Trophoblast cell (in vitro differentiated cells and primary cell): ENCODE measurements around the gene ATP1A4.
A peak's percentile ranks its signal among the peaks of the same experiment; 100 is the strongest.

Experiments used
- DNase-seq, 2 donors: peaks; one replicate each; pipeline ENCODE4 v3.0.0-alpha.2; 2016
- H2AFZ ChIP-seq: 2 replicates; pipeline ENCODE4 v1.6.1; 2013; ENCODE audit warnings: low read length, moderate library complexity, mild to moderate bottlenecking; ENCODE audit not compliant: insufficient read depth, poor library complexity
- H2AK5ac ChIP-seq: 2 replicates; pipeline ENCODE4 v1.6.1; 2013; ENCODE audit warnings: mild to moderate bottlenecking, low read length
- H2BK120ac ChIP-seq: 2 replicates; pipeline ENCODE4 v1.6.1; 2013; ENCODE audit warnings: low read length, mild to moderate bottlenecking, moderate library complexity; ENCODE audit not compliant: insufficient read depth, poor library complexity
- H2BK12ac ChIP-seq: 2 replicates; pipeline ENCODE4 v1.6.1; 2013; ENCODE audit warnings: mild to moderate bottlenecking, low read length, moderate library complexity
- H2BK5ac ChIP-seq: 2 replicates; pipeline ENCODE4 v1.6.1; 2013; ENCODE audit warnings: low read length, low read depth, moderate library complexity, mild to moderate bottlenecking; ENCODE audit not compliant: poor library complexity
- H3K14ac ChIP-seq: 2 replicates; pipeline ENCODE4 v1.6.1; 2013; ENCODE audit warnings: mild to moderate bottlenecking, low read length
- H3K18ac ChIP-seq: 2 replicates; pipeline ENCODE4 v1.6.1; 2013; ENCODE audit warnings: mild to moderate bottlenecking, low read length
- H3K23ac ChIP-seq: 2 replicates; pipeline ENCODE4 v1.6.1; 2013; ENCODE audit warnings: low read length
- H3K27ac ChIP-seq: 2 replicates; pipeline ENCODE4 v1.5.1; 2013; ENCODE audit warnings: low read depth, mild to moderate bottlenecking, inconsistent platforms, low read length, moderate library complexity
- H3K27me3 ChIP-seq: 2 replicates; pipeline ENCODE4 v1.6.1; 2013; ENCODE audit warnings: inconsistent platforms, mild to moderate bottlenecking, low read length, moderate library complexity; ENCODE audit not compliant: insufficient read depth
- H3K36me3 ChIP-seq, 2 experiments: 1 replicate in 1 of 2; 2 replicates in 1 of 2; pipeline ENCODE4 v1.6.1; 2013; ENCODE audit warnings: low read length in 2 of 2, mild to moderate bottlenecking in 2 of 2, moderate library complexity in 1 of 2; ENCODE audit not compliant: insufficient read depth in 2 of 2, control insufficient read depth in 1 of 2
- H3K4ac ChIP-seq: 2 replicates; pipeline ENCODE4 v1.6.1; 2013; ENCODE audit warnings: low read depth, mild to moderate bottlenecking, low read length, moderate library complexity
- H3K4me1 ChIP-seq, 2 experiments: 1 replicate in 1 of 2; 2 replicates in 1 of 2; pipeline ENCODE4 v1.6.1; 2013; ENCODE audit warnings: low read length in 2 of 2, mild to moderate bottlenecking in 2 of 2, moderate library complexity in 1 of 2; ENCODE audit not compliant: insufficient read depth in 2 of 2, control insufficient read depth in 1 of 2
- H3K4me2 ChIP-seq: 2 replicates; pipeline ENCODE4 v1.6.1; 2013; ENCODE audit warnings: inconsistent platforms, mild to moderate bottlenecking, low read length, moderate library complexity
- H3K4me3 ChIP-seq: 2 replicates; pipeline ENCODE4 v1.5.1; 2013; ENCODE audit warnings: mild to moderate bottlenecking, low read depth, low read length, inconsistent platforms
- H3K79me1 ChIP-seq: one replicate; pipeline ENCODE4 v1.6.1; 2013; ENCODE audit warnings: low read length
- H3K79me2 ChIP-seq: 2 replicates; pipeline ENCODE4 v1.6.1; 2013; ENCODE audit warnings: low read length, mild to moderate bottlenecking; ENCODE audit not compliant: control insufficient read depth, insufficient read depth, poor library complexity
- H3K9ac ChIP-seq: 2 replicates; pipeline ENCODE4 v1.6.1; 2013; ENCODE audit warnings: mild to moderate bottlenecking, low read length
- H3K9me3 ChIP-seq: 2 replicates; pipeline ENCODE4 v1.6.1; 2013; ENCODE audit warnings: low read depth, mild to moderate bottlenecking, control low read depth, inconsistent platforms, low read length; ENCODE audit not compliant: insufficient read depth
- H4K12ac ChIP-seq: 2 replicates; pipeline ENCODE4 v1.6.1; 2013; ENCODE audit warnings: low read depth, mild to moderate bottlenecking, low read length, moderate library complexity
- H4K8ac ChIP-seq: 2 replicates; pipeline ENCODE4 v1.6.1; 2013; ENCODE audit warnings: low read depth, mild to moderate bottlenecking, low read length, moderate library complexity
- H4K91ac ChIP-seq: one replicate; pipeline ENCODE4 v1.6.1; 2013; ENCODE audit warnings: low read depth, mild to moderate bottlenecking, low read length, moderate library complexity
- WGBS: extraction: QIAGEN DNeasy Blood & Tissue Kit; methylation state at CpG from one replicate; pipeline ENCODE4 v1.1.7; 2013; ENCODE audit warnings: missing lambda C conversion rate; ENCODE audit not compliant: insufficient read length, insufficient coverage; ENCODE audit errors: extremely low coverage; 5-methylcytosine and 5-hydroxymethylcytosine counted together

Gene ATP1A4

GRCh38 chr1:160127381-160127780 lies 24.0 kb upstream of the ATP1A4 start:
- Histone ChIP-seq H3K4ac (no peak overlapping the region), H3K4me1 (peaks cover 5 to 10% of the 10 kb centered on the region in 2 experiments), H3K79me1 (no peaks in the 10 kb centered on the region), H3K27me3 (no peaks in the 10 kb centered on the region), H2BK120ac (no peak overlapping the region), H4K8ac (no peak overlapping the region), H3K9me3 (no peaks in the 10 kb centered on the region), H3K79me2 (no peaks in the 10 kb centered on the region), H3K4me3 (no peak overlapping the region), H3K9ac (peak overlapping the region; percentile 43), H2AFZ (no peak overlapping the region), H3K18ac (no peak overlapping the region), H2BK5ac (no peak overlapping the region), H3K4me2 (no peak overlapping the region), H3K14ac (no peak overlapping the region), H4K91ac (no peak overlapping the region), H3K23ac (no peak overlapping the region), H2AK5ac (no peak overlapping the region), H3K36me3 (no peaks in the 10 kb centered on the region), H4K12ac (no peak overlapping the region), H2BK12ac (no peak overlapping the region), H3K27ac (no peak overlapping the region)
- no CpG with 5 or more reads among the region's 9 CpGs for WGBS
- DNase-seq = no peak

- Histone ChIP-seq H4K91ac (no peak overlapping the region), H2BK12ac (no peak overlapping the region), H4K12ac (no peak overlapping the region), H3K27me3 (no peaks in the 10 kb centered on the region), H3K4me1 (peaks cover 5 to 10% of the 10 kb centered on the region in 2 experiments), H3K4ac (no peak overlapping the region), H3K14ac (no peak overlapping the region), H3K79me2 (no peaks in the 10 kb centered on the region), H3K23ac (no peak overlapping the region), H4K8ac (no peak overlapping the region), H3K27ac (no peak overlapping the region), H3K79me1 (no peaks in the 10 kb centered on the region), H3K4me3 (no peak overlapping the region), H2AK5ac (no peak overlapping the region), H2AFZ (no peak overlapping the region), H3K9ac (no peak overlapping the region), H2BK5ac (no peak overlapping the region), H3K9me3 (no peaks in the 10 kb centered on the region), H3K36me3 (no peaks in the 10 kb centered on the region), H2BK120ac (no peak overlapping the region), H3K4me2 (no peak overlapping the region), H3K18ac (no peak overlapping the region)
- DNase-seq = peak in 1 of 2 donors; percentile 43
- WGBS = no CpG with 5 or more reads among the region's 7 CpGs
Measured at GRCh38 chr1:160127865-160128523, 23.4 kb upstream of the ATP1A4 start.

- peaks cover 5 to 10% of the 10 kb centered on the region in 2 experiments for H3K4me1 ChIP-seq
- no CpG with 5 or more reads among the region's 18 CpGs for WGBS
- no peak overlapping the region for H3K4me3 ChIP-seq
- H3K23ac ChIP-seq = no peak overlapping the region
- H3K4me2 ChIP-seq = no peak overlapping the region
- no peaks in the 10 kb centered on the region for H3K27me3 ChIP-seq
- no peak overlapping the region for H4K8ac ChIP-seq
- H3K36me3 ChIP-seq = no peaks in the 10 kb centered on the region
- H2BK12ac ChIP-seq = no peak overlapping the region
- no peak overlapping the region for H3K9ac ChIP-seq
- H2BK5ac ChIP-seq = no peak overlapping the region
- no peaks in the 10 kb centered on the region for H3K79me1 ChIP-seq
- H2AK5ac ChIP-seq = no peak overlapping the region
- H3K18ac ChIP-seq = no peak overlapping the region
- no peak overlapping the region for H2AFZ ChIP-seq
- H4K12ac ChIP-seq = no peak overlapping the region
- H3K79me2 ChIP-seq = no peaks in the 10 kb centered on the region
- no peak overlapping the region for H3K27ac ChIP-seq
- H2BK120ac ChIP-seq = no peak overlapping the region
- no peak overlapping the region for H4K91ac ChIP-seq
- H3K4ac ChIP-seq = no peak overlapping the region
- H3K14ac ChIP-seq = no peak overlapping the region
- no peak for DNase-seq
- no peaks in the 10 kb centered on the region for H3K9me3 ChIP-seq
Measured at GRCh38 chr1:160128636-160129035, 22.8 kb upstream of the ATP1A4 start.

- no CpG with 5 or more reads among the region's 5 CpGs for WGBS
Measured at GRCh38 chr1:160129046-160129445, 22.4 kb upstream of the ATP1A4 start.

More at GRCh38 chr1:160129046-160129445, 22.4 kb upstream of the ATP1A4 start:
- H3K4me3 ChIP-seq = no peak overlapping the region
- H2BK12ac ChIP-seq = no peak overlapping the region
- no peaks in the 10 kb centered on the region for H3K79me2 ChIP-seq
- H3K23ac ChIP-seq = no peak overlapping the region
- no peaks in the 10 kb centered on the region for H3K79me1 ChIP-seq
- H3K14ac ChIP-seq = no peak overlapping the region
- H2BK120ac ChIP-seq = no peak overlapping the region
- no peak overlapping the region for H3K4me2 ChIP-seq
- peak in 1 of 2 donors; percentile 21 for DNase-seq
- H2BK5ac ChIP-seq = no peak overlapping the region
- H3K27ac ChIP-seq = no peak overlapping the region
- no peaks in the 10 kb centered on the region for H3K36me3 ChIP-seq
- no peaks in the 10 kb centered on the region for H3K9me3 ChIP-seq
- H4K12ac ChIP-seq = no peak overlapping the region
- H3K4me1 ChIP-seq = peaks cover 5 to 10% of the 10 kb centered on the region in 2 experiments
- no peak overlapping the region for H4K91ac ChIP-seq
- no peak overlapping the region for H4K8ac ChIP-seq
- H3K4ac ChIP-seq = no peak overlapping the region
- H3K18ac ChIP-seq = no peak overlapping the region
- H3K9ac ChIP-seq = no peak overlapping the region
- H2AFZ ChIP-seq = no peak overlapping the region
- no peaks in the 10 kb centered on the region for H3K27me3 ChIP-seq
- H2AK5ac ChIP-seq = no peak overlapping the region
